ENCODE results near the gene PSD2.

Gene PSD2

GRCh38 chr5:139867581-139867980, 72.0 kb downstream of the PSD2 start:
- DNase-seq (ENCODE audit: insufficient read length, low spot score) (no peak), FAIRE-seq (no peak)
- TF ChIP-seq SPI1 (IDR thresholded peaks at IDR 0.05; ENCODE audit: low read depth, low read length) (no peak), POU2F2 (IDR thresholded peaks at IDR 0.05; ENCODE audit: low read depth, low read length) (no peak), PAX5 (IDR thresholded peaks at IDR 0.05; ENCODE audit: insufficient read depth, low read length, severe bottlenecking) (no peak), POLR2AphosphoS5 (IDR thresholded peaks at IDR 0.05; ENCODE audit: low read depth, low read length) (no peak), TAF1 (IDR thresholded peaks at IDR 0.05; ENCODE audit: low read depth, low read length) (no peak), POLR2A (IDR thresholded peaks at IDR 0.05; ENCODE audit: low read depth, low read length) (no peak)

- no peak for FAIRE-seq
- TF ChIP-seq TAF1 (IDR thresholded peaks at IDR 0.05; ENCODE audit: low read depth, low read length) (no peak), PAX5 (IDR thresholded peaks at IDR 0.05; ENCODE audit: insufficient read depth, low read length, severe bottlenecking) (no peak), SPI1 (IDR thresholded peaks at IDR 0.05; ENCODE audit: low read depth, low read length) (no peak), POLR2AphosphoS5 (IDR thresholded peaks at IDR 0.05; ENCODE audit: low read depth, low read length) (no peak)
- DNase-seq (ENCODE audit: insufficient read length, low spot score) = no peak
Observed at GRCh38 chr5:139869042-139869790, 73.6 kb downstream of the PSD2 start.

DNA sequence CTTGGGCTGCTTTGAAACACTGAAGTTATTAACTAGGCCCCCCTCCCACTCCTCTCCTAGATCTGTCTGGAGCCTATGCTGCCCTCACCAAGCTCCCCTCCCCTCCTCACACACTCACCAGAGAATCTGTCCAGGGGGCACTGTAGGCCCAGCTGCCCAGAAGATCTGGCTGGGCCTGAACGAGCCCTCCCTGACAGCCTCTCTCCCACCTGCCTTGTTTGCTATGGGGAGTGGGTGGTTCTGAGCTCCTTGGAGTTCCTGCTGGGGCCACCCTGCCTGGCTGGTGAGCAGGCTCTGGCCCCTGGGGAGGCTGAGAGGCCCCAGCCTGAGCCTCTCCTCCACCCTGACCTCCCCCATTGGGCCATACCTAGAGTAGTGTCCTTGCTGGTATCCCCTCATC, 75.1 kb downstream of the PSD2 start:
- FAIRE-seq (no peak), DNase-seq (ENCODE audit: insufficient read length, low spot score) (no peak)
- TF ChIP-seq POU2F2 (IDR thresholded peaks at IDR 0.05; ENCODE audit: low read depth, low read length) (no peak), POLR2AphosphoS5 (IDR thresholded peaks at IDR 0.05; ENCODE audit: low read depth, low read length) (no peak), SPI1 (IDR thresholded peaks at IDR 0.05; ENCODE audit: low read depth, low read length) (no peak), POLR2A (IDR thresholded peaks at IDR 0.05; ENCODE audit: low read depth, low read length) (no peak), PAX5 (IDR thresholded peaks at IDR 0.05; ENCODE audit: insufficient read depth, low read length, severe bottlenecking) (no peak), TAF1 (IDR thresholded peaks at IDR 0.05; ENCODE audit: low read depth, low read length) (no peak)

- no peak for FAIRE-seq
Observed at GRCh38 chr5:139871614-139872013, 76.0 kb downstream of the PSD2 start.

GRCh38 chr5:139872052-139872766, 76.6 kb downstream of the PSD2 start:
- DNase-seq (ENCODE audit: insufficient read length, low spot score) = no peak
- TF ChIP-seq PAX5 (IDR thresholded peaks at IDR 0.05; ENCODE audit: insufficient read depth, low read length, severe bottlenecking) (no peak), POLR2AphosphoS5 (IDR thresholded peaks at IDR 0.05; ENCODE audit: low read depth, low read length) (no peak), SPI1 (IDR thresholded peaks at IDR 0.05; ENCODE audit: low read depth, low read length) (no peak), POLR2A (IDR thresholded peaks at IDR 0.05; ENCODE audit: low read depth, low read length) (no peak), POU2F2 (IDR thresholded peaks at IDR 0.05; ENCODE audit: low read depth, low read length) (no peak), TAF1 (IDR thresholded peaks at IDR 0.05; ENCODE audit: low read depth, low read length) (no peak)
- FAIRE-seq = no peak

More at GRCh38 chr5:139871614-139872013, 76.0 kb downstream of the PSD2 start:
- DNase-seq (ENCODE audit: insufficient read length, low spot score) = no peak
- TF ChIP-seq TAF1 (IDR thresholded peaks at IDR 0.05; ENCODE audit: low read depth, low read length) (no peak), POLR2AphosphoS5 (IDR thresholded peaks at IDR 0.05; ENCODE audit: low read depth, low read length) (no peak), PAX5 (IDR thresholded peaks at IDR 0.05; ENCODE audit: insufficient read depth, low read length, severe bottlenecking) (no peak), POU2F2 (IDR thresholded peaks at IDR 0.05; ENCODE audit: low read depth, low read length) (no peak), POLR2A (IDR thresholded peaks at IDR 0.05; ENCODE audit: low read depth, low read length) (no peak), SPI1 (IDR thresholded peaks at IDR 0.05; ENCODE audit: low read depth, low read length) (no peak)

DNA sequence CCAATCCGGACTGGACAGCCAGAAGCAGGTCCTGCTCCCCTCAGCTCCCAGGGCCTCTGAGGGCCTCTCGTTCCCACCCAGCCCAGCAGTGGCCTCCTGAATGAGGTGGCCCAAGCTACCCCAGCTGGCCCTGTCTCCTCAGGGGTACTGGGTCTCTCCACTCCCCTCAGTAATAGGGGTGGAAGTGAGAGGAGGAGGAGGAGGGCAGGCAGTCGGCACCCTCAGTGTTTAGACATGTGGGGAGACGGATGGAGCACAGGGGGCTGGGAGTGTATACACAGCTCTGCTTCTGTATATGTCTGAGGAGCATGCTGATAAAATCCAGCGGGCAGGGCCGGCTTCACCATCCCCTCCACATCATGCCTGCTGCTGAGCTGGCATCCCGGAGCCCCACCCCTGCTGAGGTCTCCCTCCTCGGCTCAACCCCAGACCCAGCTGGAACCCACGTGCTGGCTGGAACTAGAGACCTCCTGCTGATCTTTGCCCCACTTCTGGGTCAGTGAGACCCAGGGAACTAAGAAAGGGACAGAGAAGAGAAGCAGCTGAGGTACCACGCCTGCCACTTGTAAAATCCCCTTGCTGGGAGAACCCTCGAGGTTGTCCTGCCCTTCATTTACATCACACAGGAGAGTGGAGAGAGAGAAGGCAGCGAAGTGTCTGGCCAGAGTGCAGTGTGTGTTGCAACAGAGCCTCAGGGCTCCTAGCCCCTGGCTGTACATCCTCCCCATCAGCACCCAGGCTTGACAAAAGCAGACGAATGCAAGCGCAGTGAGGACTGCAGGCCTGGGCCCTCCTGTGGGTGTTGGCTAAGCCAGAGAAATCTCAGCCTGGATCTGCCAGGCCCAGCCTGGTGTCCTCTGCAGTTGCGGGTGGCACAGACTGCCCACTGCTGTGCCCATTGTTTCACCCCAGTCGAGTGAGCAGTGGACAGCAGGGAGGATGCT, 77.5 kb downstream of the PSD2 start:
- TF ChIP-seq POLR2AphosphoS5 (IDR thresholded peaks at IDR 0.05; ENCODE audit: low read depth, low read length) (no peak), POLR2A (IDR thresholded peaks at IDR 0.05; ENCODE audit: low read depth, low read length) (no peak), PAX5 (IDR thresholded peaks at IDR 0.05; ENCODE audit: insufficient read depth, low read length, severe bottlenecking) (no peak), TAF1 (IDR thresholded peaks at IDR 0.05; ENCODE audit: low read depth, low read length) (no peak), SPI1 (IDR thresholded peaks at IDR 0.05; ENCODE audit: low read depth, low read length) (no peak), POU2F2 (IDR thresholded peaks at IDR 0.05; ENCODE audit: low read depth, low read length) (no peak)
- FAIRE-seq (no peak), DNase-seq (ENCODE audit: insufficient read length, low spot score) (no peak)

- DNase-seq (ENCODE audit: insufficient read length, low spot score) = no peak
- no peak for FAIRE-seq
- TF ChIP-seq POLR2A (IDR thresholded peaks at IDR 0.05; ENCODE audit: low read depth, low read length) (no peak), POU2F2 (IDR thresholded peaks at IDR 0.05; ENCODE audit: low read depth, low read length) (no peak), TAF1 (IDR thresholded peaks at IDR 0.05; ENCODE audit: low read depth, low read length) (no peak), PAX5 (IDR thresholded peaks at IDR 0.05; ENCODE audit: insufficient read depth, low read length, severe bottlenecking) (no peak), POLR2AphosphoS5 (IDR thresholded peaks at IDR 0.05; ENCODE audit: low read depth, low read length) (no peak), SPI1 (IDR thresholded peaks at IDR 0.05; ENCODE audit: low read depth, low read length) (no peak)
Observed at GRCh38 chr5:139875957-139876356, 80.3 kb downstream of the PSD2 start.

DNA sequence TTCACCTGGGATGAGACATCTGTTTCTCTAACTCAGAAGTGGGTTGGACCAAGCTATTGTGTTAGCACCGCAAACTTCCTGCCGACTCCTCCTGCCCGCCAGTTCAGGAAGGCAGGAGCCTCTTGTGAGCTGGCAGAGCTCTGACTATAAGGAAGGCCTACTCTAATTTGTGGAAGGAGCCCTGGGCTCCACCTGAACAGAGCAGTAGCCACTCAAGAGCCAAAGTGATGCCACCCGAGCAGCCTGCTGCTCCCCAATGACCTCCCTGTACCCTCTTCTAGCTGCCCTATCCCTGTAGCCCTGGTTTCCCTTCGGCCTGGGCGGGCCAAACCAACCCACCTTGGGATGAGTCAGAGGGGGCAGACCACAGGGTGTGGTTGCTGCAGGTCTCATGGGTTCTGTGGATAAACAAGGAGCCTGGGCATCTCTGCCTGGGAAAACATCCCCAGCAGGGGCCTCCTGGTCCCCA, 81.6 kb downstream of the PSD2 start:
- TF ChIP-seq TAF1 (IDR thresholded peaks at IDR 0.05; ENCODE audit: low read depth, low read length) (no peak), POLR2A (IDR thresholded peaks at IDR 0.05; ENCODE audit: low read depth, low read length) (no peak), SPI1 (IDR thresholded peaks at IDR 0.05; ENCODE audit: low read depth, low read length) (no peak), POU2F2 (IDR thresholded peaks at IDR 0.05; ENCODE audit: low read depth, low read length) (no peak), PAX5 (IDR thresholded peaks at IDR 0.05; ENCODE audit: insufficient read depth, low read length, severe bottlenecking) (no peak), POLR2AphosphoS5 (IDR thresholded peaks at IDR 0.05; ENCODE audit: low read depth, low read length) (no peak)
- DNase-seq (ENCODE audit: insufficient read length, low spot score) (no peak), FAIRE-seq (peak; percentile 33)
